SK-N-SH (cell line): Measurements from ENCODE around the gene SLCO2A1. TPM values are rescaled to one million over a fixed set of nuclear protein-coding genes. Genes with fewer than 3 reads are reported as not detected.

ENCODE experiments used
- CTCF ChIA-PET: fragments of 300-600, 350-600 bp; formaldehyde crosslinking; extraction: SDS; loops from one replicate; lab custom pipeline; 2021; lab: Yijun Ruan, JAX
- POLR2A ChIA-PET: fragments of 350-600 bp; sonication (Branson Sonifier 250); formaldehyde crosslinking; extraction: SDS; loops from one replicate; lab custom pipeline; 2020; ENCODE audit warnings: antibody characterized with exemption, inconsistent platforms; lab: Yijun Ruan, JAX
- DNase-seq: peaks from one replicate; pipeline ENCODE4 v3.0.0; 2012
- H2AFZ ChIP-seq: fragments of 200-600 bp; sonication (generic); 2 replicates; pipeline ENCODE4 v1.8.1; 2016; ENCODE audit warnings: antibody characterized with exemption, mild to moderate bottlenecking, low read depth
- H3F3A ChIP-seq: fragments of 200-600 bp; sonication (generic); replicated peaks from 2 replicates; pipeline ENCODE3; 2016; ENCODE audit warnings: antibody characterized with exemption, mild to moderate bottlenecking; ENCODE audit not compliant: insufficient read depth
- H3K27ac ChIP-seq, 2 experiments: fragments of 200-500 bp in 1 of 2; fragments of 200-600 bp in 1 of 2; sonication (Bioruptor generic) in 1 of 2; sonication (generic), shearing (Covaris generic) in 1 of 2; 2 replicates each; pipeline versions ENCODE4 v1.5.1 to v1.6.1; 2014 to 2016; ENCODE audit warnings: low read depth in 2 of 2, inconsistent platforms in 1 of 2, low read length in 1 of 2, mild to moderate bottlenecking in 1 of 2, mixed read lengths in 1 of 2
- H3K27me3 ChIP-seq: fragments of 200-600 bp; sonication (generic), shearing (Covaris generic); 2 replicates; pipeline ENCODE4 v1.6.1; 2016; ENCODE audit warnings: mixed run types; ENCODE audit not compliant: insufficient read depth
- H3K36me3 ChIP-seq, 2 experiments: fragments of 200-500 bp in 1 of 2; fragments of 200-600 bp in 1 of 2; sonication (Bioruptor generic) in 1 of 2; sonication (generic) in 1 of 2; replicated peaks in 1 of 2; 2 replicates each; pipeline versions ENCODE3 to v1.5.1; 2014 to 2016; ENCODE audit warnings: low read length in 1 of 2, mild to moderate bottlenecking in 1 of 2; ENCODE audit not compliant: insufficient read depth in 2 of 2, control insufficient read depth in 1 of 2
- H3K4me1 ChIP-seq, 2 experiments: fragments of 200-500 bp in 1 of 2; fragments of 200-600 bp in 1 of 2; sonication (Bioruptor generic) in 1 of 2; sonication (generic), shearing (Covaris generic) in 1 of 2; 2 replicates each; pipeline versions ENCODE4 v1.5.1 to v1.6.1; 2014 to 2016; ENCODE audit warnings: low read depth in 1 of 2, low read length in 1 of 2, mixed run types in 1 of 2; ENCODE audit not compliant: insufficient read depth in 2 of 2, control insufficient read depth in 1 of 2
- H3K4me2 ChIP-seq: fragments of 200-600 bp; sonication (generic), shearing (Covaris generic); 2 replicates; pipeline ENCODE4 v1.6.1; 2017; ENCODE audit warnings: mixed run types
- H3K4me3 ChIP-seq, 2 experiments: fragments of 200-500 bp in 1 of 2; fragments of 200-600 bp in 1 of 2; sonication (Bioruptor generic) in 1 of 2; sonication (generic), shearing (Covaris generic) in 1 of 2; 2 replicates each; pipeline versions ENCODE4 v1.5.1 to v1.8.1; 2014 to 2016; ENCODE audit warnings: low read depth in 2 of 2, inconsistent platforms in 1 of 2, low read length in 1 of 2, mild to moderate bottlenecking in 1 of 2, mixed read lengths in 1 of 2, moderate library complexity in 1 of 2
- H3K79me2 ChIP-seq: fragments of 200-600 bp; sonication (generic); 2 replicates; pipeline ENCODE4 v1.8.1; 2017; ENCODE audit warnings: mild to moderate bottlenecking; ENCODE audit not compliant: insufficient read depth
- H3K9ac ChIP-seq: fragments of 200-600 bp; sonication (generic); 2 replicates; pipeline ENCODE4 v1.6.1; 2017; ENCODE audit warnings: mixed run types
- H3K9me2 ChIP-seq: fragments of 200-600 bp; sonication (generic); 2 replicates; pipeline ENCODE4 v1.6.1; 2017; ENCODE audit warnings: mixed run types
- H3K9me3 ChIP-seq: fragments of 200-600 bp; sonication (generic); 2 replicates; pipeline ENCODE4 v1.6.1; 2017; ENCODE audit warnings: mixed run types, mild to moderate bottlenecking, moderate library complexity
- H4K20me1 ChIP-seq: fragments of 200-600 bp; sonication (generic); 2 replicates; pipeline ENCODE4 v1.6.1; 2017; ENCODE audit warnings: mild to moderate bottlenecking, mixed run types; ENCODE audit not compliant: insufficient read depth
- CHD2 ChIP-seq: fragments of 150-350 bp; IDR thresholded peaks from 2 replicates; pipeline ENCODE4 v1.6.1; 2018; ENCODE audit warnings: low read length; ENCODE audit not compliant: partially characterized antibody
- ELF1 ChIP-seq: IDR thresholded peaks from 2 replicates; pipeline ENCODE4 v1.4.0; 2012
- EP300 ChIP-seq, 2 experiments: IDR thresholded peaks; 2 replicates each; pipeline versions ENCODE4 v1.4.0 to v1.6.1; 2012; ENCODE audit warnings: borderline replicate concordance in 1 of 2, low read depth in 1 of 2, low read length in 1 of 2
- EZH2phosphoT487 ChIP-seq: fragments of 200-600 bp; sonication (generic); IDR thresholded peaks from 2 replicates; pipeline ENCODE4 v1.6.1; 2017; ENCODE audit warnings: low read depth, mixed run types, mild to moderate bottlenecking, antibody characterized with exemption, moderate library complexity, borderline replicate concordance
- FOSL2 ChIP-seq: IDR thresholded peaks from 2 replicates; pipeline ENCODE4 v1.4.0; 2012; ENCODE audit warnings: low read depth, mild to moderate bottlenecking, moderate library complexity, borderline replicate concordance
- FOXJ3 ChIP-seq: sonication (generic); formaldehyde crosslinking; IDR thresholded peaks from 2 replicates; pipeline ENCODE4 v1.5.1; 2020; ENCODE audit warnings: mild to moderate bottlenecking, missing genetic modification reagents
- FOXM1 ChIP-seq: IDR thresholded peaks from 2 replicates; pipeline ENCODE4 v1.4.0; 2012; ENCODE audit warnings: low read depth, mild to moderate bottlenecking
- GABPA ChIP-seq: IDR thresholded peaks from 2 replicates; pipeline ENCODE4 v1.4.0; 2012; ENCODE audit warnings: low read depth, mild to moderate bottlenecking
- GATA2 ChIP-seq: sonication (generic); formaldehyde crosslinking; IDR thresholded peaks from 2 replicates; pipeline ENCODE4 v1.5.0; 2020; ENCODE audit warnings: mild to moderate bottlenecking, missing genetic modification reagents
- JUND ChIP-seq: IDR thresholded peaks from 2 replicates; pipeline ENCODE4 v1.4.0; 2012
- MEF2A ChIP-seq: IDR thresholded peaks from 2 replicates; pipeline ENCODE4 v1.4.0; 2012; ENCODE audit warnings: low read depth, borderline replicate concordance
- MXI1 ChIP-seq: IDR thresholded peaks from 2 replicates; pipeline ENCODE4 v1.6.1; 2012; ENCODE audit warnings: mild to moderate bottlenecking, low read depth, low read length, improper control_type of control experiment
- NFIC ChIP-seq: IDR thresholded peaks from 2 replicates; pipeline ENCODE4 v1.4.0; 2012; ENCODE audit warnings: borderline replicate concordance
- NRF1 ChIP-seq: IDR thresholded peaks from 2 replicates; pipeline ENCODE4 v1.6.1; 2012; ENCODE audit warnings: low read depth, mild to moderate bottlenecking, low read length
- POLR2AphosphoS5 ChIP-seq: IDR thresholded peaks from 2 replicates; pipeline ENCODE4 v1.6.1; 2012; ENCODE audit warnings: low read depth, low read length
- RAD21 ChIP-seq: IDR thresholded peaks from 2 replicates; pipeline ENCODE4 v1.6.1; 2012; ENCODE audit warnings: mild to moderate bottlenecking, low read length
- RFX5 ChIP-seq: IDR thresholded peaks from 2 replicates; pipeline ENCODE4 v1.6.1; 2012; ENCODE audit warnings: mild to moderate bottlenecking, improper control_type of control experiment, low read length
- SIN3A ChIP-seq: IDR thresholded peaks from 2 replicates; pipeline ENCODE4 v1.6.1; 2012; ENCODE audit warnings: low read depth, mild to moderate bottlenecking, low read length, moderate library complexity, borderline replicate concordance
- SMC3 ChIP-seq: IDR thresholded peaks from 2 replicates; pipeline ENCODE4 v1.6.1; 2012; ENCODE audit warnings: low read depth, low read length, improper control_type of control experiment
- TAF1 ChIP-seq: IDR thresholded peaks from 2 replicates; pipeline ENCODE4 v1.6.1; 2012; ENCODE audit warnings: low read depth, mild to moderate bottlenecking, low read length, moderate library complexity, borderline replicate concordance
- TEAD4 ChIP-seq: IDR thresholded peaks from 2 replicates; pipeline ENCODE4 v1.4.0; 2012; ENCODE audit warnings: mild to moderate bottlenecking, borderline replicate concordance; ENCODE audit not compliant: insufficient read depth
- YY1 ChIP-seq: IDR thresholded peaks from 2 replicates; pipeline ENCODE4 v1.4.0; 2012; ENCODE audit warnings: low read depth, mild to moderate bottlenecking
- WGBS: methylation state at CpG from one replicate; pipeline ENCODE4 v1.1.6; 2017; ENCODE audit warnings: low lambda C conversion rate; 5-methylcytosine and 5-hydroxymethylcytosine counted together
- polyA plus RNA-seq, 3 experiments: library from polyadenylated mRNA; depleted of rRNA; stranded (reverse); fragments of >200 nt; gene quantifications; 2 replicates each; pipeline ENCODE4 v1.2.3, GENCODE V29; 2012
- TF ChIP-seq, protein P1 (sequence below): fragments of 150-350 bp; IDR thresholded peaks from 2 replicates; pipeline ENCODE4 v1.6.1; 2017; ENCODE audit warnings: antibody characterized with exemption, low read length, low read depth, borderline replicate concordance
- TF ChIP-seq, protein P2 (sequence below): IDR thresholded peaks from 2 replicates; pipeline ENCODE4 v1.4.0; 2012; ENCODE audit warnings: low read depth
- TF ChIP-seq, protein P3 (sequence below): IDR thresholded peaks from 2 replicates; pipeline ENCODE4 v1.4.0; 2012; ENCODE audit warnings: low read depth, borderline replicate concordance
- TF ChIP-seq, protein P4 (sequence below): IDR thresholded peaks from 2 replicates; pipeline ENCODE4; 2012
- TF ChIP-seq, protein P5 (sequence below): IDR thresholded peaks from 2 replicates; pipeline ENCODE4 v1.4.0; 2012; ENCODE audit warnings: low read depth, borderline replicate concordance
- TF ChIP-seq, protein P6 (sequence below): fragments of 150-350 bp; IDR thresholded peaks from 2 replicates; pipeline ENCODE4 v1.6.1; 2016; ENCODE audit warnings: mild to moderate bottlenecking, low read depth, low read length

Gene SLCO2A1
- polyA plus RNA-seq, 1 of the 3 experiments (the other 2 are of a cell fraction), result 9.3 TPM

DNA sequence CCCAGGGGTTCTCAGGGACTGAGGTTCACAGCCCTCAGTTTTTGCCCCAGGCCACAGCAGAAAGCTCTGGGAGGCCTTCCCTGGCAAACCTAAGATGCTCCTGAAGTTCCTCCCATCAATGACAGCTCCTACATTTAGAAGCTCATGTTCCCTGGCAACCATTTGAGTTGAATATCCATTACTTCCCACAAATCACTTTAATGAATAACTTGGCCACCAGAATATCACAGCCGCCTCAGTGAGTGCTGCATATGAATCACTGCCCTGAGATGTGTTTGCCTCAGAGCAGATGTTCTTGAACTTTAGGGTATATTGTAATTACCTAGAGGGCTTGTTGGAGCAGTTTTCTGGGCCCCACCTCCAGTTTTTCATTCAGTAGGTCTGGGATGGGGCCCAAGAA is 27.4 kb downstream of the SLCO2A1 start:
- H3K4me2 ChIP-seq, result peak overlapping the region; percentile 50; the same call in 1 of the 2 replicates
- peaks cover 6% of the 10 kb centered on the region for H3F3A ChIP-seq
- no peaks in the 10 kb centered on the region for H3K36me3 ChIP-seq
- no peaks in the 10 kb centered on the region for H3K9me3 ChIP-seq
- no peak overlapping the region for H3K4me3 ChIP-seq
- H3K9me2 ChIP-seq, result no peaks in the 10 kb centered on the region
- peak overlapping the region in 1 of 2 experiments; percentile 55; a peak in 2 of 4 replicates for H3K27ac ChIP-seq
- H3K79me2 ChIP-seq, result no peaks in the 10 kb centered on the region
- CTCF ChIA-PET, result no interaction called here
- H2AFZ ChIP-seq, result no peak overlapping the region
- H3K9ac ChIP-seq, result no peak overlapping the region
- POLR2A ChIA-PET, result no interaction called here
- no peaks in the 10 kb centered on the region for H4K20me1 ChIP-seq
- WGBS, result 22% methylated on average over 1 of the region's 1 CpG
- H3K27me3 ChIP-seq, result no peaks in the 10 kb centered on the region
- no peak for DNase-seq
- H3K4me1 ChIP-seq, result peaks cover 3% of the 10 kb centered on the region in 2 experiments; a peak in 2 of 4 replicates
- TF ChIP-seq EZH2phosphoT487 (no peak), GATA2 (CRISPR knock-in tag) (no peak), NFIC (peak; percentile 90), FOSL2 (peak; percentile 80), GABPA (no peak), POLR2AphosphoS5 (peak; percentile 54; the same call in 1 of the 2 replicates), JUND (peak; percentile 60; the same call in 1 of the 2 replicates), YY1 (no peak), RFX5 (no peak), NRF1 (no peak), TAF1 (no peak), MEF2A (peak; percentile 29; the same call in 1 of the 2 replicates), FOXJ3 (CRISPR knock-in tag) (no peak), CHD2 (no peak), FOXM1 (0 out of 2 replicates have a peak, but pooled peaks have one; percentile 42), ELF1 (no peak), EP300 (IDR thresholded peaks at IDR 0.05; ENCODE audit: borderline replicate concordance in 1 of 2, low read depth in 1 of 2, low read length in 1 of 2) (peak in 1 of 2 experiments; percentile 64; a peak in 1 of 4 replicates), RAD21 (no peak), MXI1 (no peak), SIN3A (no peak; the same call in 1 of the 2 replicates), SMC3 (no peak), TEAD4 (peak; percentile 21; the same call in 1 of the 2 replicates)
- TF ChIP-seq, protein P1, sequence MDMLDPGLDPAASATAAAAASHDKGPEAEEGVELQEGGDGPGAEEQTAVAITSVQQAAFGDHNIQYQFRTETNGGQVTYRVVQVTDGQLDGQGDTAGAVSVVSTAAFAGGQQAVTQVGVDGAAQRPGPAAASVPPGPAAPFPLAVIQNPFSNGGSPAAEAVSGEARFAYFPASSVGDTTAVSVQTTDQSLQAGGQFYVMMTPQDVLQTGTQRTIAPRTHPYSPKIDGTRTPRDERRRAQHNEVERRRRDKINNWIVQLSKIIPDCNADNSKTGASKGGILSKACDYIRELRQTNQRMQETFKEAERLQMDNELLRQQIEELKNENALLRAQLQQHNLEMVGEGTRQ, result no peak
- TF ChIP-seq, protein P2, sequence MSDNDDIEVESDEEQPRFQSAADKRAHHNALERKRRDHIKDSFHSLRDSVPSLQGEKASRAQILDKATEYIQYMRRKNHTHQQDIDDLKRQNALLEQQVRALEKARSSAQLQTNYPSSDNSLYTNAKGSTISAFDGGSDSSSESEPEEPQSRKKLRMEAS, result no peak
- TF ChIP-seq, protein P3, sequence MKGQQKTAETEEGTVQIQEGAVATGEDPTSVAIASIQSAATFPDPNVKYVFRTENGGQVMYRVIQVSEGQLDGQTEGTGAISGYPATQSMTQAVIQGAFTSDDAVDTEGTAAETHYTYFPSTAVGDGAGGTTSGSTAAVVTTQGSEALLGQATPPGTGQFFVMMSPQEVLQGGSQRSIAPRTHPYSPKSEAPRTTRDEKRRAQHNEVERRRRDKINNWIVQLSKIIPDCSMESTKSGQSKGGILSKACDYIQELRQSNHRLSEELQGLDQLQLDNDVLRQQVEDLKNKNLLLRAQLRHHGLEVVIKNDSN, result no peak
- TF ChIP-seq, protein P4, sequence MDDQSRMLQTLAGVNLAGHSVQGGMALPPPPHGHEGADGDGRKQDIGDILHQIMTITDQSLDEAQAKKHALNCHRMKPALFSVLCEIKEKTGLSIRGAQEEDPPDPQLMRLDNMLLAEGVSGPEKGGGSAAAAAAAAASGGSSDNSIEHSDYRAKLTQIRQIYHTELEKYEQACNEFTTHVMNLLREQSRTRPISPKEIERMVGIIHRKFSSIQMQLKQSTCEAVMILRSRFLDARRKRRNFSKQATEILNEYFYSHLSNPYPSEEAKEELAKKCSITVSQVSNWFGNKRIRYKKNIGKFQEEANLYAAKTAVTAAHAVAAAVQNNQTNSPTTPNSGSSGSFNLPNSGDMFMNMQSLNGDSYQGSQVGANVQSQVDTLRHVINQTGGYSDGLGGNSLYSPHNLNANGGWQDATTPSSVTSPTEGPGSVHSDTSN, result peak; percentile 86
- TF ChIP-seq, protein P5, sequence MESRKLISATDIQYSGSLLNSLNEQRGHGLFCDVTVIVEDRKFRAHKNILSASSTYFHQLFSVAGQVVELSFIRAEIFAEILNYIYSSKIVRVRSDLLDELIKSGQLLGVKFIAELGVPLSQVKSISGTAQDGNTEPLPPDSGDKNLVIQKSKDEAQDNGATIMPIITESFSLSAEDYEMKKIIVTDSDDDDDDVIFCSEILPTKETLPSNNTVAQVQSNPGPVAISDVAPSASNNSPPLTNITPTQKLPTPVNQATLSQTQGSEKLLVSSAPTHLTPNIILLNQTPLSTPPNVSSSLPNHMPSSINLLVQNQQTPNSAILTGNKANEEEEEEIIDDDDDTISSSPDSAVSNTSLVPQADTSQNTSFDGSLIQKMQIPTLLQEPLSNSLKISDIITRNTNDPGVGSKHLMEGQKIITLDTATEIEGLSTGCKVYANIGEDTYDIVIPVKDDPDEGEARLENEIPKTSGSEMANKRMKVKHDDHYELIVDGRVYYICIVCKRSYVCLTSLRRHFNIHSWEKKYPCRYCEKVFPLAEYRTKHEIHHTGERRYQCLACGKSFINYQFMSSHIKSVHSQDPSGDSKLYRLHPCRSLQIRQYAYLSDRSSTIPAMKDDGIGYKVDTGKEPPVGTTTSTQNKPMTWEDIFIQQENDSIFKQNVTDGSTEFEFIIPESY, result no peak
- TF ChIP-seq, protein P6, sequence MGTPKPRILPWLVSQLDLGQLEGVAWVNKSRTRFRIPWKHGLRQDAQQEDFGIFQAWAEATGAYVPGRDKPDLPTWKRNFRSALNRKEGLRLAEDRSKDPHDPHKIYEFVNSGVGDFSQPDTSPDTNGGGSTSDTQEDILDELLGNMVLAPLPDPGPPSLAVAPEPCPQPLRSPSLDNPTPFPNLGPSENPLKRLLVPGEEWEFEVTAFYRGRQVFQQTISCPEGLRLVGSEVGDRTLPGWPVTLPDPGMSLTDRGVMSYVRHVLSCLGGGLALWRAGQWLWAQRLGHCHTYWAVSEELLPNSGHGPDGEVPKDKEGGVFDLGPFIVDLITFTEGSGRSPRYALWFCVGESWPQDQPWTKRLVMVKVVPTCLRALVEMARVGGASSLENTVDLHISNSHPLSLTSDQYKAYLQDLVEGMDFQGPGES, result no peak
